ENCODE results near the gene TMC4.

GRCh38 chr19:54114340-54115108 is 58.4 kb downstream of the TMC4 start:
- TF ChIP-seq CTCF (IDR thresholded peaks at IDR 0.05 in 8 of 11, conservative IDR thresholded peaks at IDR 0.05 in 3 of 11) (no peak), POLR2AphosphoS5 (IDR thresholded peaks at IDR 0.05) (peak; percentile 72 to 81 (median 77))
